Measurements from ENCODE around the gene ZNF438. TPM values are rescaled to one million over a fixed set of nuclear protein-coding genes. Genes with fewer than 3 reads are reported as not detected.
"Not testable (repeated sequence)": the region's sequence is repeated elsewhere in the genome, so short reads cannot be mapped to it uniquely, and the experiment has no call there.

ZNF438 gene
- total RNA-seq, 4 donors from 2014 or later = 6.1 to 14.1 (median 7.1) TPM

DNA sequence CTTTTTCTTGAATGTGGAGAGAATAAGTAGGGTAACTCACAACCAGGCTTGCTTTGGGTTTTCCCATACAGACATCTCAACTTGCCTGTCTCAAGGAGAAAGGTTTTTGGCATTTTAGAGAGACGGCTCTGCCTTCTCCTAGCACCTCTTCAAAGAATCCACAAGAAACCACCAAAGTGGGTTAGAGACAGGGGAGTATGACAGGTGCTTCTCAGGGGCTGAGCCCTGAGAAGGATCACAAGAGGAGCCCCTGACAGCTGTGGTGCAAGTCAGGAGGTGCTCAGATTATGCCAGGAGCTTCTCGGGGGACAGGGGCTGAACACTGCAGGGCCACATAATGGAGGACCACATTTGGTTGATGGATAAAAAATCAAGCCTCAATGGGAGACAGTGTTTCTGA lies 231.3 kb downstream of the ZNF438 start:
- WGBS = 97% methylated on average over 2 of the region's 2 CpGs

GRCh38 chr10:30798646-30799185 lies 232.9 kb downstream of the ZNF438 start:
- H3K36me3 ChIP-seq = no peaks in the 10 kb centered on the region
- no peak overlapping the region for H3K27ac ChIP-seq
- H3K4me1 ChIP-seq = peaks cover 3% of the 10 kb centered on the region
- WGBS = 85% methylated on average over 12 of the region's 14 CpGs
- no peak overlapping the region for H3K4me3 ChIP-seq
- H3K9me3 ChIP-seq = no peaks in the 10 kb centered on the region
- DNase-seq (ENCODE audit: low spot score in 2 of 2) = no peak
- TF ChIP-seq POLR2A (IDR thresholded peaks at IDR 0.05) (no peak), EP300 (IDR thresholded peaks at IDR 0.05) (no peak), POLR2AphosphoS5 (IDR thresholded peaks at IDR 0.05) (no peak)
- TF ChIP-seq, protein P1, sequence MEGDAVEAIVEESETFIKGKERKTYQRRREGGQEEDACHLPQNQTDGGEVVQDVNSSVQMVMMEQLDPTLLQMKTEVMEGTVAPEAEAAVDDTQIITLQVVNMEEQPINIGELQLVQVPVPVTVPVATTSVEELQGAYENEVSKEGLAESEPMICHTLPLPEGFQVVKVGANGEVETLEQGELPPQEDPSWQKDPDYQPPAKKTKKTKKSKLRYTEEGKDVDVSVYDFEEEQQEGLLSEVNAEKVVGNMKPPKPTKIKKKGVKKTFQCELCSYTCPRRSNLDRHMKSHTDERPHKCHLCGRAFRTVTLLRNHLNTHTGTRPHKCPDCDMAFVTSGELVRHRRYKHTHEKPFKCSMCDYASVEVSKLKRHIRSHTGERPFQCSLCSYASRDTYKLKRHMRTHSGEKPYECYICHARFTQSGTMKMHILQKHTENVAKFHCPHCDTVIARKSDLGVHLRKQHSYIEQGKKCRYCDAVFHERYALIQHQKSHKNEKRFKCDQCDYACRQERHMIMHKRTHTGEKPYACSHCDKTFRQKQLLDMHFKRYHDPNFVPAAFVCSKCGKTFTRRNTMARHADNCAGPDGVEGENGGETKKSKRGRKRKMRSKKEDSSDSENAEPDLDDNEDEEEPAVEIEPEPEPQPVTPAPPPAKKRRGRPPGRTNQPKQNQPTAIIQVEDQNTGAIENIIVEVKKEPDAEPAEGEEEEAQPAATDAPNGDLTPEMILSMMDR (IDR thresholded peaks at IDR 0.05) = no peak
- no peaks in the 10 kb centered on the region for H3K27me3 ChIP-seq

More for the DNA sequence above, 231.3 kb downstream of the ZNF438 start:
- Histone ChIP-seq H3K36me3 (no peaks in the 10 kb centered on the region), H3K4me3 (no peak overlapping the region), H3K9me3 (no peaks in the 10 kb centered on the region), H3K4me1 (peaks cover 15% of the 10 kb centered on the region), H3K27me3 (no peaks in the 10 kb centered on the region), H3K27ac (no peak overlapping the region)
- DNase-seq (ENCODE audit: low spot score in 2 of 2) = no peak
- TF ChIP-seq POLR2A (IDR thresholded peaks at IDR 0.05) (no peak), EP300 (IDR thresholded peaks at IDR 0.05) (no peak), POLR2AphosphoS5 (IDR thresholded peaks at IDR 0.05) (no peak)
- TF ChIP-seq, protein P1 (IDR thresholded peaks at IDR 0.05) = no peak

- H3K4me3 ChIP-seq; H3K4me1 ChIP-seq; H3K27me3 ChIP-seq; H3K36me3 ChIP-seq; DNase-seq (ENCODE audit: low spot score in 2 of 2); H3K27ac ChIP-seq; H3K9me3 ChIP-seq: not testable (repeated sequence)
- WGBS = 91% methylated on average over 4 of the region's 4 CpGs
These were observed 236.6 kb downstream of the ZNF438 start for GRCh38 chr10:30795024-30795423.
